ENCODE data around the gene PLEKHG4B.
A peak's percentile ranks its signal among the peaks of the same experiment; 100 is the strongest.

The PLEKHG4B gene

GRCh38 chr5:76358-77169 is 15.4 kb upstream of the PLEKHG4B start:
- DNase-seq (ENCODE audit: low spot score), result peak; percentile 10

GRCh38 chr5:77170-77501 is 14.8 kb upstream of the PLEKHG4B start:
- no peak for DNase-seq (ENCODE audit: low spot score)

GRCh38 chr5:77546-77945 is 14.4 kb upstream of the PLEKHG4B start:
- peak; percentile 9 for DNase-seq (ENCODE audit: low spot score)

- peak; percentile 66 for DNase-seq (ENCODE audit: low spot score)
Observed at GRCh38 chr5:77957-78804, 13.8 kb upstream of the PLEKHG4B start.

GRCh38 chr5:78805-79149 is 13.2 kb upstream of the PLEKHG4B start:
- DNase-seq (ENCODE audit: low spot score), result no peak

- DNase-seq (ENCODE audit: low spot score), result peak; percentile 7
Observed at GRCh38 chr5:79263-79662, 12.7 kb upstream of the PLEKHG4B start.

- no peak for DNase-seq (ENCODE audit: low spot score)
Observed at GRCh38 chr5:79821-80220, 12.1 kb upstream of the PLEKHG4B start.

GRCh38 chr5:81391-82021 is 10.5 kb upstream of the PLEKHG4B start:
- no peak for DNase-seq (ENCODE audit: low spot score)

GRCh38 chr5:82097-82496 is 9.9 kb upstream of the PLEKHG4B start:
- peak; percentile 67 for DNase-seq (ENCODE audit: low spot score)

- no peak for DNase-seq (ENCODE audit: low spot score)
Observed at GRCh38 chr5:82570-82969, 9.4 kb upstream of the PLEKHG4B start.

GRCh38 chr5:83029-83428 is 8.9 kb upstream of the PLEKHG4B start:
- DNase-seq (ENCODE audit: low spot score), result no peak

GRCh38 chr5:85334-85995 is 6.5 kb upstream of the PLEKHG4B start:
- no peak for DNase-seq (ENCODE audit: low spot score)

- no peak for DNase-seq (ENCODE audit: low spot score)
Observed at GRCh38 chr5:89337-90286, 2.4 kb upstream of the PLEKHG4B start.

- DNase-seq (ENCODE audit: low spot score), result peak; percentile 46
Observed at GRCh38 chr5:90590-91547, 1.1 kb upstream of the PLEKHG4B start.

GRCh38 chr5:92401-93220 is 643 bp downstream of the PLEKHG4B start:
- no peak for DNase-seq (ENCODE audit: low spot score)

GRCh38 chr5:93221-93980 is 1.4 kb downstream of the PLEKHG4B start:
- no peak for DNase-seq (ENCODE audit: low spot score)

GRCh38 chr5:94113-94892 is 2.3 kb downstream of the PLEKHG4B start:
- no peak for DNase-seq (ENCODE audit: low spot score)

Data from AG20443 (cell line).